ENCODE results near the gene ZNF569. TPM values are rescaled to one million over a fixed set of nuclear protein-coding genes. Genes with fewer than 3 reads are reported as not detected.
"Not testable (repeated sequence)": the region's sequence is repeated elsewhere in the genome, so short reads cannot be mapped to it uniquely, and the experiment has no call there.

ZNF569 gene
- total and polyA plus RNA-seq, 2 donors = 4.3 to 14.8 TPM

DNA sequence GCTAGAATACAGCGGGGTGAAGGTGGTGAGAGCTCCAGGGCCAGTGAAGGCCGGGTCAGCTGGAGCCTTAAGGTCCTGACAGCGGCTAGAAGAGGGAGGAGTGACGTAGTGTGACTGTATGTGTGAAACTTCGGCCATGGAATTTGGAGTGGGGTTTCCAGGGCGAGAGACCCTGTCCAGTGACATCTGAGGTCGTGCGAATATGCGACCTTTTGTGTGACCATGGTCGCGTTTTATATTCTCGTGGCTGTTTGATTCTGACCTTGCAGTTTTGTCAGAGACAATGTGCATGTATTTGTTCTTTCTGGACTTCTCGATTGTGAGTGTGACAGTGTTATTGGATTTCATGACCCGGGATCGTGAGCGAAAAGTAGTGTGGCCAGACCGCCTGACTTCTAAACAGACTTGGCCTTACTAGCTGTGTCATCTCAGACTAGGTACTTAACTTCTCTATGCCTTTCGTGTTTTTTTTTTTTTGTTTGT, 405 bp upstream of the ZNF569 start:
- no peaks in the 10 kb centered on the region for H3K4me1 ChIP-seq (ENCODE audit: insufficient read depth)
- WGBS = 33% methylated on average over 18 of the region's 18 CpGs
- no peaks in the 10 kb centered on the region for H3K36me3 ChIP-seq (ENCODE audit: insufficient read depth)
- DNase-seq (ENCODE audit: extremely low spot score) = no peak
- peak overlapping the region; percentile 69 for H3K4me3 ChIP-seq (ENCODE audit: low read depth, low read length)
- no peak overlapping the region for H3K27ac ChIP-seq (ENCODE audit: low read depth)

DNA sequence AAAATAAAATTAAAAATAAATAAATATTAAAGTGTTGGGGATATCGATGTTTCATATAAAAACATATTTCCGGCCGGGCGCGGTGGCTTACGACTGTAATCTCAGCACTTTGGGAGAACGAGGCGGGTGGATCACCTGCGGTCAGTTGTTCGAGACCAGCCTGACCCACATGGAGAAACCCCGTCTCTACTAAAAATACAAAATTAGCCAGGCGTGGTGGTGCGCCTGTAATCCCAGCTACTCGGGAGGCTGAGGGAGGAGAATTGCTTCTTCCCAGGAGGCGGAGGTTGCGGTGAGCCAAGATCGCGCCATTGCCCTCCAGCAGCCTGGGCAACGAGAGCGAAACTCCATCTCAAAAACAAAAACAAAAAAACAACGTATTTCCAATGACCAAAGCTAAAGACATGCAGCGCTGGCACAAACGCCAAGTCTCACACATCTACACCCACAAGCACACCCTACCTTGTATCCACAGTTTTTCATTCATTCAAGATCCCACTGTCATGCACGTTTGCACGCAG, 907 bp downstream of the ZNF569 start:
- no peak for DNase-seq (ENCODE audit: extremely low spot score)
- Histone ChIP-seq H3K4me1 (ENCODE audit: insufficient read depth) (no peaks in the 10 kb centered on the region), H3K36me3 (ENCODE audit: insufficient read depth) (no peaks in the 10 kb centered on the region), H3K27ac (ENCODE audit: low read depth) (peak overlapping the region; percentile 53), H3K4me3 (ENCODE audit: low read depth, low read length) (peak overlapping the region; percentile 69)
- 26% methylated on average over 25 of the region's 25 CpGs for WGBS

- H3K27ac ChIP-seq (ENCODE audit: low read depth) = no peak overlapping the region
- peaks cover 3% of the 10 kb centered on the region for H3K36me3 ChIP-seq (ENCODE audit: insufficient read depth)
- WGBS = 96% methylated on average over 4 of the region's 4 CpGs
- no peak overlapping the region for H3K4me3 ChIP-seq (ENCODE audit: low read depth, low read length)
- no peaks in the 10 kb centered on the region for H3K4me1 ChIP-seq (ENCODE audit: insufficient read depth)
- no peak for DNase-seq (ENCODE audit: extremely low spot score)
These were observed 14.6 kb downstream of the ZNF569 start for GRCh38 chr19:37452500-37453245.

DNA sequence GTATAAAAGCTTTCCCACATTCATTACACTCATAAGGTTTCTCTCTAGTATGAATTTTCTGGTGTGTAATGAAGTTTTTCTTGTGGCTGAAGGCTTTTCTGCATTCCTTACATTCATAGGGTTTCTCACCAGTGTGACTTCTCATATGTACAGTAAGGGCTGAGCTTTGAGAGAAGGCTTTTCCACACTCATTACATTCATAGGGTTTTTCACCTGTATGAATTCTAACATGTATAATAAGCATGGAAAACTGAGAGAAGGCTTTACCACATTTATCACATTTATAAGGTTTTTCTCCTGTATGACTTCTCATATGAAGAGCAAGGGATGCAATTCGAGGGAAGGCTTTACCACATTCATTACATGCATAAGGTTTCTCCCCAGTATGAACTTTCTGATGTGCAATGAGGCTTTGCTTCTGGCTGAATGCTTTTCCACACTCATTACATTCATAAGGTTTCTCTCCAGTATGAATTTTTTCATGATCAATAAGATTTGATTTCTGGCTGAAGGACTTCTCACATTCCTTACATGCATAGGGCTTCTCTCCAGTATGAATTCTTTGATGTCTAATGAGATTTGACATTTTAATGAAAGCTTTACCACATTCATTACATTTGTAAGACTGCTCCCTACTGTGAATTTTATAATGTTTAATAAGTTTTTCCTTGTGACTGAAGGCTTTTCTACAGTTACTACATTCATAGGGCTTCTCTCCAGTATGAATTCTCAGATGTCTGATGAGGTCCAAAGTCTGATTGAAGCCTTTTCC, 53.7 kb downstream of the ZNF569 start:
- 96% methylated on average over 1 of the region's 1 CpG for WGBS
- DNase-seq (ENCODE audit: extremely low spot score) = no peak
- H3K36me3 ChIP-seq (ENCODE audit: insufficient read depth) = no peaks in the 10 kb centered on the region
- H3K27ac ChIP-seq (ENCODE audit: low read depth) = no peak overlapping the region
- H3K4me3 ChIP-seq (ENCODE audit: low read depth, low read length) = no peak overlapping the region
- H3K4me1 ChIP-seq (ENCODE audit: insufficient read depth) = no peaks in the 10 kb centered on the region

GRCh38 chr19:37412700-37413099, 54.5 kb downstream of the ZNF569 start:
- no peaks in the 10 kb centered on the region for H3K36me3 ChIP-seq (ENCODE audit: insufficient read depth)
- H3K4me3 ChIP-seq (ENCODE audit: low read depth, low read length) = no peak overlapping the region
- H3K27ac ChIP-seq (ENCODE audit: low read depth) = no peak overlapping the region
- no peak for DNase-seq (ENCODE audit: extremely low spot score)
- 97% methylated on average over 2 of the region's 2 CpGs for WGBS
- no peaks in the 10 kb centered on the region for H3K4me1 ChIP-seq (ENCODE audit: insufficient read depth)

DNA sequence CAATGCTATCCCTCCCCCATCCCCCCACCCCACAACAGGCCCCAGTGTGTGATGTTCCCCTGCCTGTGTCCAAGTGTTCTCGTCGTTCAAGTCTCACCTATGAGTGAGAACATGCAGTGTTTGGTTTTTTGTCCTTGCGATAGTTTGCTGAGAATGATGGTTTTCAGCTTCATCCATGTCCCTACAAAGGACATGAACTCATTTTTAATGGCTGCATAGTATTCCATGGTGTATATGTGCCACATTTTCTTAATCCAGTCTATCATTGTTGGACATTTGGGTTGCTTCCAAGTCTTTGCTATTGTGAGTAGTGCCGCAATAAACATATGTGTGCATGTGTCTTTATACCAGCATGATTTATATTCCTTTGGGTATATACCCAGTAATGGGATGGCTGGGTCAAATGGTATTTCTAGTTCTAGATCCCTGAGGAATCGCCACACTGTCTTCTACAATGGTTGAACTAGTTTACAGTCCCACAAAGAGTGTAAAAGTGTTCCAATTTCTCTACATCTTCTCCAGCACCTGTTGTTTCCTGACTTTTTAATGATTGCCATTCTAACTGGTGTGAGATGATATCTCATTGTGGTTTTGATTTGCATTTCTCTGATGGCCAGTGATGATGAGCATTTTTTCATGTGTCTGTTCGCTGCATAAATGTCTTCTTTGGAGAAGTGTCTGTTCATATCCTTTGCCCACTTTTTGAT, 61.0 kb downstream of the ZNF569 start:
- not testable (repeated sequence) for H3K4me3 ChIP-seq (ENCODE audit: low read depth, low read length); DNase-seq (ENCODE audit: extremely low spot score); H3K36me3 ChIP-seq (ENCODE audit: insufficient read depth); H3K27ac ChIP-seq (ENCODE audit: low read depth); H3K4me1 ChIP-seq (ENCODE audit: insufficient read depth)
- WGBS = 90% methylated on average over 6 of the region's 6 CpGs

GRCh38 chr19:37403403-37403802, 63.8 kb downstream of the ZNF569 start:
- Histone ChIP-seq H3K4me3 (ENCODE audit: low read depth, low read length) (no peak overlapping the region), H3K4me1 (ENCODE audit: insufficient read depth) (no peaks in the 10 kb centered on the region), H3K27ac (ENCODE audit: low read depth) (no peak overlapping the region), H3K36me3 (ENCODE audit: insufficient read depth) (no peaks in the 10 kb centered on the region)
- WGBS = 53% methylated on average over 34 of the region's 34 CpGs
- no peak for DNase-seq (ENCODE audit: extremely low spot score)

DNA sequence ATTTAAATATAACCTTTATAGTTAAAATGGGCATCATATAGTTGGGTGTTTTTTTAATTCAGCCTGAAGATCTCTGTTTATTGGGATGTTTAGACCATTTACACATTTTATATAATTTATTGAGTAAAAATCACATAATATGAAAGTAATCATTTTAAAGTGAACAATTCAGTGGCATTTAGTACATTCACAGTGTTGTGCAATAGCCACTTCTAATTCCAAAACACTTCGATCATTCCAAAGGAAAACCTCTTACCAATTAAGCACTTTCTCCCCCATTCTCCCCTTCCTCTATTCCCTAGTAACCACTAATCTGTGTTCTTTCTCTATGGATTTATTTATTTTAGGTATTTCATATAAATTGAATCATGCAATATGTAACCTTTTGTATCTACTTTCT, 66.2 kb downstream of the ZNF569 start:
- H3K36me3 ChIP-seq (ENCODE audit: insufficient read depth) = no peaks in the 10 kb centered on the region
- no peak for DNase-seq (ENCODE audit: extremely low spot score)
- no peak overlapping the region for H3K4me3 ChIP-seq (ENCODE audit: low read depth, low read length)
- no peak overlapping the region for H3K27ac ChIP-seq (ENCODE audit: low read depth)
- no peaks in the 10 kb centered on the region for H3K4me1 ChIP-seq (ENCODE audit: insufficient read depth)
- WGBS = 96% methylated on average over 1 of the region's 1 CpG

DNA sequence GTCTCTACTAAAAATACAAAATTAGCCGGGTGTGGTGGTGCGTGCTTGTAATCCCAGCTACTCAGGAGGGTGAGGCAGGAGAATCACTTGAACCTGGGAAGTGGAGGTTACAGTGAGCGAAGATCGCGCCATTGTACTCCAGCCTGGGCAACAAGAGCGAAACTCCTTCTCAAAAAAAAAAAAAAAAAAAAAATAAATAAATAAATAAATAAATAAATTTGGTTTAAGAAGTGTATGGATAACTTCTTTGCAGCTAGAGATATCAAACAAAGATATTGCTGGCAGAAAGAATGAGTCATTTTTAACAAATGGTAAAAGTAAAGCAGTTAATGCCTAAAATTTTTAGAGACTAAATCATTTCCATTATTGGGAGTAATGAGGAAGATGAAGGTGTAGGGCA, 75.8 kb downstream of the ZNF569 start:
- H3K4me1 ChIP-seq (ENCODE audit: insufficient read depth); DNase-seq (ENCODE audit: extremely low spot score); H3K4me3 ChIP-seq (ENCODE audit: low read depth, low read length); H3K27ac ChIP-seq (ENCODE audit: low read depth): not testable (repeated sequence)
- peaks cover 12% of the 10 kb centered on the region for H3K36me3 ChIP-seq (ENCODE audit: insufficient read depth)
- 96% methylated on average over 6 of the region's 6 CpGs for WGBS

DNA sequence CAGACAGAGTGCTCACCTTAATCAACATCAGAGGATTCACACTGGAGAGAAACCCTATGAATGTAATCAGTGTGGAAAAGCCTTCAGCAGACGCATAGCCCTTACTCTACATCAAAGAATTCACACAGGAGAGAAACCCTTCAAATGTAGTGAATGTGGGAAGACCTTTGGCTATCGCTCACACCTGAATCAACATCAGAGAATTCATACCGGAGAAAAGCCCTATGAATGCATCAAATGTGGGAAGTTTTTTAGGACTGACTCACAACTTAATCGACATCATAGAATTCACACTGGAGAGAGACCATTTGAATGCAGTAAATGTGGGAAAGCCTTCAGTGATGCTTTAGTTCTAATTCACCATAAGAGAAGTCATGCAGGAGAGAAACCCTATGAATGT, 78.0 kb downstream of the ZNF569 start:
- H3K4me3 ChIP-seq (ENCODE audit: low read depth, low read length) = no peak overlapping the region
- WGBS = 98% methylated on average over 4 of the region's 4 CpGs
- no peak for DNase-seq (ENCODE audit: extremely low spot score)
- H3K4me1 ChIP-seq (ENCODE audit: insufficient read depth) = no peaks in the 10 kb centered on the region
- H3K27ac ChIP-seq (ENCODE audit: low read depth) = no peak overlapping the region
- H3K36me3 ChIP-seq (ENCODE audit: insufficient read depth) = peaks cover 22% of the 10 kb centered on the region

DNA sequence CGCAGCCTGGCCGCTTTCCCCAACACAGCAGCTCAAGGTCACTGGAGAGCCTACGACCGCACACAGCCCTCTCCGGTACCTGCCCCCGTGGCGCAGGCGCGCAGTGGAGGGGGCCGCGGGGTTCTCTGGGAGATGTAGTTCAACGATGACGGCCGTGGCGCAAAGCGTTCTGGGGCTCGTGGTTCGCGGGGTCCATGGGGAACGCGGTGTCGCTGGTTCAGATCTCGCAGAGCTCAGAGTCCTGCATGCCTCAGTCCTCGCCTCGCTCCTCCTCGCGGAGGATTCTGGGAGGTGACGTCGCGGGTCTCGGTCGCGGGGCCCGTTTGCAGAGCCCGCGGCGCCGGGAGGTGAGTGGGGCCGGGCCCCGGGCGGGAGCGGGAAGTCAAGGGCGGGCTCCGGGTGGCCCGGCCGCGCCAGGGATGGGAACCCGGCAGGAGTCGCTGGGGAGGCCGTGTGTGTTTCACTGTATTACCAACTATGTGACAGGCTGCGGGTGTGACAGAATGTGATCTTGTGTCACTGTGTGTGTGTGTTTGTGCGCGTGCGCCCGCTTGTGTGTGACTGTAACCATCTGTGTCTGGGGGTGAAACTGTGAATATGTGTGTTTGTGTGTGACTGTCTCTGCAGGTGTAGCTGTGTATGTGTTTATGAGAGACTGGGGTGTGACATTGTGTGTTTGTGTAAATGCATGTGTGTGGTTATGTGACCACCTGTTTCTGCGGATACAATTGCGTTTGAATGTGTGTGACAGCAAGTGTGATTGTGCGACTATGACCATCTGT, 96.2 kb downstream of the ZNF569 start, which contains the start of gene ZNF527:
Gene ZNF527, plus strand, starts transcription at position 220 of the 782 bp plus-strand sequence. CDS start 3,100 bp downstream, outside the sequence.
- DNase-seq (ENCODE audit: extremely low spot score) = peak; percentile 94
- H3K36me3 ChIP-seq (ENCODE audit: insufficient read depth) = no peaks in the 10 kb centered on the region
- WGBS = under 1% methylated on average over 58 of the region's 58 CpGs
- H3K4me3 ChIP-seq (ENCODE audit: low read depth, low read length) = peak within 1 kb of the TSS; percentile 61
- H3K4me1 ChIP-seq (ENCODE audit: insufficient read depth) = no peaks in the 10 kb centered on the region
- peak within 1 kb of the TSS; percentile 79 for H3K27ac ChIP-seq (ENCODE audit: low read depth)

GRCh38 chr19:37370386-37370879, 96.8 kb downstream of the ZNF569 start:
- Histone ChIP-seq H3K27ac (ENCODE audit: low read depth) (peak overlapping the region; percentile 12), H3K4me3 (ENCODE audit: low read depth, low read length) (peak overlapping the region; percentile 61)
- H3K4me1 ChIP-seq (ENCODE audit: insufficient read depth); H3K36me3 ChIP-seq (ENCODE audit: insufficient read depth); DNase-seq (ENCODE audit: extremely low spot score): not testable (repeated sequence)
- WGBS = 6% methylated on average over 18 of the region's 18 CpGs

Data from urinary bladder (tissue), 4 donors.